Gastroesophageal sphincter (tissue), 3 donors: ENCODE results near the gene RNF103.

Experiments used
- EP300 ChIP-seq: sonication (generic); formaldehyde crosslinking; IDR thresholded peaks from one replicate; pipeline ENCODE4 v1.6.1; 2017; ENCODE audit warnings: antibody characterized with exemption, mild to moderate bottlenecking
- POLR2A ChIP-seq, 2 donors: fragments of 450-650 bp; IDR thresholded peaks; one replicate each; pipeline ENCODE4 v1.6.1; 2017; ENCODE audit warnings: antibody characterized with exemption in 2 of 2, mild to moderate bottlenecking in 2 of 2, moderate library complexity in 1 of 2
- POLR2AphosphoS5 ChIP-seq: sonication (generic); formaldehyde crosslinking; IDR thresholded peaks from one replicate; pipeline ENCODE4 v1.6.1; 2017; ENCODE audit warnings: antibody characterized with exemption
- TF ChIP-seq, protein P1 (sequence below), 4 experiments: fragments of 200-600 bp in 2 of 4; fragments of 450-650 bp in 2 of 4; sonication (generic) in 1 of 4; IDR thresholded peaks; one replicate each; pipeline ENCODE4 v1.5.1; 2017 to 2019; ENCODE audit warnings: antibody characterized with exemption in 4 of 4, mild to moderate bottlenecking in 2 of 4, moderate library complexity in 2 of 4

- TF ChIP-seq, protein P1, sequence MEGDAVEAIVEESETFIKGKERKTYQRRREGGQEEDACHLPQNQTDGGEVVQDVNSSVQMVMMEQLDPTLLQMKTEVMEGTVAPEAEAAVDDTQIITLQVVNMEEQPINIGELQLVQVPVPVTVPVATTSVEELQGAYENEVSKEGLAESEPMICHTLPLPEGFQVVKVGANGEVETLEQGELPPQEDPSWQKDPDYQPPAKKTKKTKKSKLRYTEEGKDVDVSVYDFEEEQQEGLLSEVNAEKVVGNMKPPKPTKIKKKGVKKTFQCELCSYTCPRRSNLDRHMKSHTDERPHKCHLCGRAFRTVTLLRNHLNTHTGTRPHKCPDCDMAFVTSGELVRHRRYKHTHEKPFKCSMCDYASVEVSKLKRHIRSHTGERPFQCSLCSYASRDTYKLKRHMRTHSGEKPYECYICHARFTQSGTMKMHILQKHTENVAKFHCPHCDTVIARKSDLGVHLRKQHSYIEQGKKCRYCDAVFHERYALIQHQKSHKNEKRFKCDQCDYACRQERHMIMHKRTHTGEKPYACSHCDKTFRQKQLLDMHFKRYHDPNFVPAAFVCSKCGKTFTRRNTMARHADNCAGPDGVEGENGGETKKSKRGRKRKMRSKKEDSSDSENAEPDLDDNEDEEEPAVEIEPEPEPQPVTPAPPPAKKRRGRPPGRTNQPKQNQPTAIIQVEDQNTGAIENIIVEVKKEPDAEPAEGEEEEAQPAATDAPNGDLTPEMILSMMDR (IDR thresholded peaks at IDR 0.05), result no peak
- TF ChIP-seq EP300, result no peak
- TF ChIP-seq POLR2AphosphoS5, result no peak
- no peak for TF ChIP-seq POLR2A (IDR thresholded peaks at IDR 0.05)
Observed at GRCh38 chr2:86580560-86580959, 43.1 kb downstream of the RNF103 start.
